NCI-H2029 treated with DMSO at 0.1 percent for 48 hours (cell line): ENCODE results near the gene PCLAF.
"Not testable (repeated sequence)": the region's sequence is repeated elsewhere in the genome, so short reads cannot be mapped to it uniquely, and the experiment has no call there.

ENCODE experiments used
- DNase-seq: peaks from one replicate; lab custom pipeline; 2025; lab: John Stamatoyannopoulos, UW

The PCLAF gene

DNA sequence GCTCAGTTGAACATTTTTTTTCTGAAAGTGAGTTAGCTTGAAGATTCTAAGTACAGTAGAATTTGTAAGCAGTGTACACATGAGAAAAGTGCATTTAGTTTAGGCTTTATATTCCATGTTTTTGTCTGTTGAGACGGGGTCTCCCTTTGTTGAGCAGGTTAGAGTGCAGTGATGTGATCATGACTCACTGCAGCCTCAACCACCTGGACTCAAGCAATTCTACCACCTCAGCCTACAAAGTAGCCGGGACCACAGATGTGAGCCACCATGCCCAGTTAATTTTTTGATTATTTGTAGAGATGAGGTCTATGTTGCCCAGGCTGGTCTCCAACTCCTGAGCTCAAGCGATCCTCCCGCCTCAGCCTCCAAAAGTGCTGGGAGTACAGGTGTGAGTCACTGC lies 20.0 kb downstream of the PCLAF start:
- no peak for DNase-seq

DNA sequence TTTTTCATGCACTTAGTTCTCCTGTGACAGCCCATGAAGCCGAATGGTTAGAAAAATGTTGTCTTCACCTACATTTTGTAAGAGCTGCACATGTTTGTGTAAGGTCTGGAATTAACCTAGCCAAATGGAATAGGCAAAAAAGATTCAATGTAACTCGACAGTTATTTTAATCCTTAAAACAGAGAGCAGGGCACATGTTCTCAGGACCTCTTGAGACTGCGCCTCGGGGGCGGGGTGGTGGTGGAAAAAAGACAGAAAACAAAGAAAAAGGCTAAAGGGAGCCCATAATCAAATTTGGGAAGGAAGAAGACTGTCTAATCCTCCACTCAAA lies 24.6 kb downstream of the PCLAF start:
- no peak for DNase-seq

GRCh38 chr15:64355944-64356709 lies 25.1 kb downstream of the PCLAF start, which contains the start of gene CSNK1G1:
Gene CSNK1G1, minus strand, starts transcription at chr15:64356173. Its CDS starts 55,674 bp downstream, at chr15:64300499.
- DNase-seq, result peak; percentile 81

GRCh38 chr15:64355348-64355943 lies 25.8 kb downstream of the PCLAF start:
- no peak for DNase-seq

DNA sequence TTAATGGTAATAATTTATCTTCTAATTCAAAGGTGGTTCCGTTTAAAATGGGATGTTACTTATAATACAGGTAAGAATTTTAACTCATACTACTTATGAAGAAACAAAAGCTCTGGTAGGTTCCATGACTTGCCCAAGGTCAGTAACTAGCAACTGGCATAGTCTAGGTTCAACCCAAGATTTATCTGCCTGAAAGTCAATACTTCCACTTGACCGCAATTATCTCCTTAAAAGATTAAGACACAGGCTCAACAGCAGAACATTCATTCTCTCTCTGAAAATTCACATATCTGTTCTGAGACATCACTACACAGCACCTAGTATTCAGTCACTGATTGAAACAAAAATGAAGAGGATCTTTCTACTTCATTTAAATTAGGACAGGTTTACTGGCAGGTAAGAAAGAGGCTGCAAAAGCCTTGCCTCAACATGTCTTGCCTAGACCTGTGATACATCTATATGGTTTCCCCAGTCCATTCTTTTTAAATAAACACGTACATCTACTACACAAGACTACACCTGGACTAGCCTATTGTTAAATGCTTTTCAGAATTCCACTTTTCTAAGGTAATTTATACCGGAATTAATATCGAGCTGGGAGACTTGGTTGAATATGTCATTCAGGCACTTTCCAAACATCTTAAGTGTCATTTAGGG lies 26.4 kb downstream of the PCLAF start:
- no peak for DNase-seq

DNA sequence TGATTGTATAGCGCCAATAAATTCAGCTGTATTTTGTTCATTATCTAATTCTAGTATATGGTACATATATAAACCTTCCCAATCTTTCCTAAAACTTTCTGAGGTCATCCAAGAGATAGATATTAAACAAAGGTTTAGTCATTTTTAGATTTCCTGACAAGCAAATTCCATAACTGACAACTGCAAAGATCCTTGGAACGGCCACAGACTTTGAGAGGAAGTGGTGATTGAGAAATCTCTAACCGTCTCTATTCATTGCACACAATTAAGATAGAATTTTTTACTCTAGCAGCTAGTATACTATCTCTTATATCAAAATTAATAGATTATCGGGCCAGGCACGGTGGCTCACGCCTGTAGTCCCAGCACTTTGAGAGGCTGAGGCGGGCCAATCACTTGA lies 30.0 kb downstream of the PCLAF start:
- DNase-seq, result no peak

DNA sequence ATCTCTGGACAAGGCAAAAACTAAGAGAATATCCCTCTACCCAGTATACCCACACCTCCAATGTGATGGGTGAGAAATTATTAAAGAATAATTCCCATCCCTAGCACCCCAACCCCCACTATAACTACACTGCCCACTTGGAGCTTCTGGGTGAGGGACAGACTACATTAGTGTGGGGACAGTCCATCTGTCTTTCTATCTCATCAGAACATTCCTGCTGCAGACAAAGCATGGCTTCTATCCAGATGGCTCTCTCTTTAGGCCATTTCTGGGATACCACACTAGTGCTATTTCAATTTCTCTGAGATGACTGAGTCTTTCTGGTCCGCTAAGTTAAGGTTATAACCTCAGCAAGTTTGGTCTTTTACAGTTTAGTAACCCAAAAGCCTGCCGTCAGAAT lies 31.9 kb downstream of the PCLAF start:
- no peak for DNase-seq

- no peak for DNase-seq
Measured at GRCh38 chr15:64348455-64348854, 32.8 kb downstream of the PCLAF start.

DNA sequence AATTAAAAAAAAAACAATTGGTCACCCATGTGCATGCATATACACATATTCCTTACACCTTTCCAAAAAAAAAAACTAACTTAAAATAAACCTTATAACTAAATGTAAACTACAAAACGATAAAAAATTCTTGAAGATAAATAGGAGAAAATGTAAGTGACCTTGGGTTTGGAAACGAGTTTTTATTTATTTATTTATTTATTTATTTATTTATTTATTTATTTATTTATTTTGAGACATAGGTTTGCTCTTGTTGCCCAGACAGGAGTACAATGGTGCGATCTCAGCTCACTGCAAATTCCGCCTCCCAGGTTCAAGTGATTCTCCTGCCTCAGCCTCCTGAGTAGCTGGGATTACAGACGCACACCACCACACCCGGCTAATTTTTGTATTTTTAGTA lies 35.0 kb downstream of the PCLAF start:
- not testable (repeated sequence) for DNase-seq

GRCh38 chr15:64344651-64345294 lies 36.5 kb downstream of the PCLAF start:
- DNase-seq, result no peak

DNA sequence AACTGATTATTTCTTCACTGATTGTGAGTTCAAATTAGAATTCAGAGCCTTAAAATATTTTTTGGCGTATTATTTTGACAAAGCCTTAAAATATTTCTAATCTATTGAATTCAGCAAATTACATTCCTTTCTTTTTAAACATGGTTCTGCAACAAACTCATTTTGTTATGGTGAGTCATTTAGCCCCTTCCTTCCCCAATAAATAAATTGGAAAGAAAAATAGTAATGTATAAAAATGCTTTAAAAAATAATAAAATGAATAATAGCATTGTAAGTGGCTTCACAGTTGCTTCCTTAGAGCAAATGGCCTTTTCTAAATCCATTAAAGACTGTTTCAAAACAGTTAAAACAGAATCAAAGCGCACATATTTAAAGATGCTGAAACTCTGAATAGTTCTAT lies 37.4 kb downstream of the PCLAF start:
- DNase-seq, result no peak

DNA sequence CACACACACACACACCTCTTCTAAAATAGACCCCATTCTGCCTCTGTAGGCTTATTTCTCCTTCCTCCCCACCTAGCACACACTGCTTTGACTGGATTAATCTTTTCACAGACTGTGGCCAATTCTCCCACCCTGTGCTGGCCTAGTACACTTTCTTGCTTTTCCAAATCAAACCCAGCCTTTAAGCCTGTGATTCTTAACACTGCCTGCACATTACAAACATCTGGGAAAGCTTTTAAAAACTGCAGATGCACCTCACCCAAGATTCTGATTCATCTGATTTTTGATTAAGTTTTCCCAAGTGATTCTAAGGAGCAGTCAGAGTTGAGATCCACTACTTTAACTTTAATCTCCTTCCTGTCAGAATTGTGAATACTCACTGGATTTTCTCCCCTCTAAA lies 38.0 kb downstream of the PCLAF start:
- no peak for DNase-seq

- DNase-seq, result no peak
Measured at GRCh38 chr15:64341961-64342360, 39.3 kb downstream of the PCLAF start.

DNA sequence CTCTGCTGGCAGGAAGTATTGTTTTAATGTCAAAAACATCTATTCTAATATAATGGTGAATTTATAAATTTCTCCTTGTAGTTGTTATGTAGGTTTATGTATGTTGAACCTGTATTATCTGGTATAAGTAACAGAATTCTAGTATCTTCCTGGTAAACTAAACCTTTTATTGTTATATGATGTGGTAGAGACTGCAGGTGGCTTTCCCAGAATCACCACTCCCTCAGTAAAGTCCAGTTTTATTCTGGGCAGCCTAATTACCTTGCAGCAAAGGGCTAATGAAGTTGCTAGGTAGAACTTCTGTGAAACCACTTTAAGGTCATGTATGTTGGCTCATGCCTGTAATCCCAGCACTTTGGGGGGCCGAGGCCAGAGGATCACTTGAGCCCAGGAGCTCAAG lies 40.9 kb downstream of the PCLAF start:
- DNase-seq, result no peak

DNA sequence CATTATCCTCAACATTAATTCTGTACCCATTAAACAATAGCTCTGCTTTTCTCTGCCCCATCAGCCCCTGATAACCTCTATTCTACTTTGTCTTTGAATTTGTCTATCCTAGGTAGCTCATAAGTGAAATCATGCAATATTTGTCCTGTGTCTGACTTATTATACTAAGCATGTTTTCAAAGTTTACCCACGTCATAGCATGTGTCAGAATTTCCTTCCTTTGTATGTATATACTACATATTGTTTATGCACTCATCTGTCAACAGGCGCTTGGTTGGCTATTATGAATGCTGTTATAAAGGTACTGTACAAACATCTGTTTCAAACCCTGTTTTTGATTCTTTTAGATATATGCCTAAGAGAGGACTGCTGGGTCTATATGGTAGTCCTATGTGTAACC lies 43.5 kb downstream of the PCLAF start:
- no peak for DNase-seq

GRCh38 chr15:64333986-64334929 lies 47.0 kb downstream of the PCLAF start:
- DNase-seq, result no peak

GRCh38 chr15:64333516-64333915 lies 47.7 kb downstream of the PCLAF start:
- no peak for DNase-seq

- not testable (repeated sequence) for DNase-seq
Measured at GRCh38 chr15:64331668-64332067, 49.6 kb downstream of the PCLAF start.

GRCh38 chr15:64326975-64327374 lies 54.3 kb downstream of the PCLAF start:
- not testable (repeated sequence) for DNase-seq

- not testable (repeated sequence) for DNase-seq
Measured at GRCh38 chr15:64326458-64326857, 54.8 kb downstream of the PCLAF start.

GRCh38 chr15:64324165-64324877 lies 56.9 kb downstream of the PCLAF start:
- no peak for DNase-seq
